Panc1 (cell line): ENCODE data around the gene CDK19. TPM values are rescaled to one million over a fixed set of nuclear protein-coding genes. Genes with fewer than 3 reads are reported as not detected.

Source experiments
- ATAC-seq: fragments of 200-7000 bp; cut with Tn5 transposase; 2 replicates; pipeline ENCODE4 v1.9.1; 2020; ENCODE audit warnings: mild to moderate bottlenecking, moderate library complexity
- BruUV-seq: library from RNA; stranded (reverse); fragments of 400-500 nt; replicated peaks from 2 replicates; lab custom pipeline; 2021; lab: Mats Ljungman, UMichigan
- CTCF ChIA-PET: fragments of 300-600 bp; sonication (Branson Sonifier 250); formaldehyde crosslinking; loops from one replicate; lab custom pipeline; 2022; ENCODE audit warnings: antibody characterized with exemption; lab: Charles Lee
- POLR2A ChIA-PET: fragments of 300-600 bp; sonication (Branson Sonifier 250); formaldehyde crosslinking; loops from one replicate; lab custom pipeline; 2022; ENCODE audit warnings: antibody characterized with exemption; lab: Charles Lee
- DNase-seq: peaks from one replicate; pipeline ENCODE4 v3.0.0-alpha.2; 2010; ENCODE audit warnings: low read depth, low spot score
- H3K27ac ChIP-seq: 2 replicates; pipeline ENCODE4 v1.5.1; 2011; ENCODE audit warnings: mild to moderate bottlenecking, low read length, inconsistent platforms
- H3K27me3 ChIP-seq: fragments of 200-500 bp; sonication (Bioruptor generic); 2 replicates; pipeline ENCODE4 v1.6.0; 2014; ENCODE audit warnings: low read length, inconsistent platforms; ENCODE audit not compliant: control insufficient read depth, insufficient read depth
- H3K36me3 ChIP-seq: fragments of 200-500 bp; sonication (Bioruptor generic); 2 replicates; pipeline ENCODE4 v1.5.1; 2014; ENCODE audit warnings: inconsistent platforms, mild to moderate bottlenecking, low read length, moderate library complexity; ENCODE audit not compliant: control insufficient read depth, insufficient read depth
- H3K4me1 ChIP-seq: 2 replicates; pipeline ENCODE4 v1.5.1; 2011; ENCODE audit warnings: inconsistent platforms, mild to moderate bottlenecking, low read length, moderate library complexity; ENCODE audit not compliant: control insufficient read depth, insufficient read depth
- H3K4me3 ChIP-seq, 2 experiments: 2 replicates each; pipeline ENCODE4 v1.5.1; 2011 to 2012; ENCODE audit warnings: low read depth in 2 of 2, low read length in 2 of 2, mild to moderate bottlenecking in 2 of 2, inconsistent platforms in 1 of 2, moderate library complexity in 1 of 2
- H3K9me3 ChIP-seq: fragments of 200-500 bp; sonication (Bioruptor generic); 2 replicates; pipeline ENCODE4 v1.5.1; 2014; ENCODE audit warnings: low read depth, mild to moderate bottlenecking, inconsistent platforms, low read length, moderate library complexity; ENCODE audit not compliant: control insufficient read depth, insufficient read depth
- POLR2AphosphoS5 ChIP-seq: IDR thresholded peaks from 2 replicates; pipeline ENCODE4 v1.6.1; 2012; ENCODE audit warnings: mild to moderate bottlenecking, low read depth, low read length, moderate library complexity
- SIN3A ChIP-seq: IDR thresholded peaks from 2 replicates; pipeline ENCODE4 v1.6.1; 2012; ENCODE audit warnings: low read depth, mild to moderate bottlenecking, low read length, moderate library complexity, borderline replicate concordance; ENCODE audit not compliant: insufficient read depth
- TCF7L2 ChIP-seq: IDR thresholded peaks from 2 replicates; pipeline ENCODE4 v1.6.1; 2011; ENCODE audit warnings: mild to moderate bottlenecking, low read depth, low read length, inconsistent platforms
- in situ Hi-C: cut with HindIII; loops from 2 replicates; pipeline ENCODE4 v1.10.0; 2016; ENCODE audit warnings: low sequenced_read_pairs, low pct_unique_long_range_greater_than_20kb
- intact Hi-C: fragments of 100-400 bp; cut with micrococcal nuclease; formaldehyde crosslinking; loops from one replicate; pipeline ENCODE4 v1.10.0; 2022; ENCODE audit not compliant: unreplicated experiment
- total RNA-seq: library from RNA; stranded (reverse); gene quantifications from one replicate; pipeline ENCODE4 v1.2.1, GENCODE V29; 2021; ENCODE audit not compliant: unreplicated experiment
- TF ChIP-seq, protein P1 (sequence below): fragments of 450-650 bp; IDR thresholded peaks from 2 replicates; pipeline ENCODE4 v1.5.1; 2017; ENCODE audit warnings: mild to moderate bottlenecking
- TF ChIP-seq, protein P2 (sequence below), 2 experiments: IDR thresholded peaks; 2 replicates each; pipeline ENCODE4 v1.6.1; 2011 to 2012; ENCODE audit warnings: low read depth in 2 of 2, control low read depth in 1 of 2, low read length in 1 of 2, mild to moderate bottlenecking in 1 of 2, moderate library complexity in 1 of 2; ENCODE audit not compliant: insufficient read depth in 1 of 2

The CDK19 gene
- total RNA-seq, 1 experiment from 2014 or later, result 48.4 TPM

DNA sequence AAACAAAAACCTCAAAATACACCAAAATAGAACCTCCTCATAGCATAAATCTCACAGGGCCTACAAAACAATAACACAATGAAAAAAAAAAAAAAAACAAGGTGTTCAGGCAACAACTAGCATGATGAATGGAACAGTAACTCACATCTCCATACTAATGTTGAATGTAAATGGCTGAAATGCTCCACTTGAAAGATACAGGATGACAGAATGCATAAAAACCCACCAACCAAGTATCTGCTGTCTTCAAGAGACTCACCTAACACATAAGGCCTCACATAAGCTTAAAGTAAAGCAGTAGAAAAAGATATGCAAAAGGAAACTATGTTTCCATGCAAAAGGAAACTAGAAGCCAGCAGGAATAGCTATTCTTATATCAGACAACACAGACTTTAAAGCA is 121.3 kb downstream of the CDK19 start:
- DNase-seq, result no peak
- Histone ChIP-seq H3K4me1 (no peaks in the 10 kb centered on the region), H3K9me3 (no peaks in the 10 kb centered on the region), H3K27me3 (no peaks in the 10 kb centered on the region), H3K36me3 (no peaks in the 10 kb centered on the region), H3K27ac (no peak overlapping the region), H3K4me3 (no peak overlapping the region)
- POLR2A ChIA-PET, result no interaction called here
- CTCF ChIA-PET, result no interaction called here
- intact Hi-C loops, result no loop called here
- TSS peak; percentile 12 for BruUV-seq
- ATAC-seq, result no peak
- TF ChIP-seq, protein P1, sequence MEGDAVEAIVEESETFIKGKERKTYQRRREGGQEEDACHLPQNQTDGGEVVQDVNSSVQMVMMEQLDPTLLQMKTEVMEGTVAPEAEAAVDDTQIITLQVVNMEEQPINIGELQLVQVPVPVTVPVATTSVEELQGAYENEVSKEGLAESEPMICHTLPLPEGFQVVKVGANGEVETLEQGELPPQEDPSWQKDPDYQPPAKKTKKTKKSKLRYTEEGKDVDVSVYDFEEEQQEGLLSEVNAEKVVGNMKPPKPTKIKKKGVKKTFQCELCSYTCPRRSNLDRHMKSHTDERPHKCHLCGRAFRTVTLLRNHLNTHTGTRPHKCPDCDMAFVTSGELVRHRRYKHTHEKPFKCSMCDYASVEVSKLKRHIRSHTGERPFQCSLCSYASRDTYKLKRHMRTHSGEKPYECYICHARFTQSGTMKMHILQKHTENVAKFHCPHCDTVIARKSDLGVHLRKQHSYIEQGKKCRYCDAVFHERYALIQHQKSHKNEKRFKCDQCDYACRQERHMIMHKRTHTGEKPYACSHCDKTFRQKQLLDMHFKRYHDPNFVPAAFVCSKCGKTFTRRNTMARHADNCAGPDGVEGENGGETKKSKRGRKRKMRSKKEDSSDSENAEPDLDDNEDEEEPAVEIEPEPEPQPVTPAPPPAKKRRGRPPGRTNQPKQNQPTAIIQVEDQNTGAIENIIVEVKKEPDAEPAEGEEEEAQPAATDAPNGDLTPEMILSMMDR, result no peak
- in situ Hi-C loops, result no loop called here

DNA sequence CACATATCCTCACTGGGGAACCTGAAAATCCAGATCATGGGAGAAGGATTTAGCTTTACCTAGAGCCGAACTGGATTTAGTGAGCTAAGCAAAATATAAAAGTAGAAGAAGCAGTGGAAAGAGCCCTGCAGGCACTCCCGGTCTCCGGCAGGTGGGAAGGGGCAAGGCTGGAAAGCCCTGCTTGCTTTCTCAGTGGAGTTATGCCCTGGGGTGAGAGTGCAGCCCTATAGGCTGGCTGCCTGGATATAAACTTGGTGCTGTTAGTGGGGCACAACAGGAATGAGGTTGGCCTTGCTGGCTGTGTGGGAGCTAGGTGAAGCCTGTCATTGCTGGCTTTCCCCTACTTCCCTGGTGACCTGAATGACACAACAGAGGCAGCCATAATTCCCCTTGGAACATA is 122.0 kb downstream of the CDK19 start:
- no TSS peak for BruUV-seq
- in situ Hi-C loops, result no loop called here
- no peak for ATAC-seq

More for the DNA sequence above, 122.0 kb downstream of the CDK19 start:
- no peaks in the 10 kb centered on the region for H3K36me3 ChIP-seq
- DNase-seq, result no peak
- peaks cover 3% of the 10 kb centered on the region; the same call in 1 of the 2 replicates for H3K4me1 ChIP-seq
- intact Hi-C loops, result no loop called here
- no peaks in the 10 kb centered on the region for H3K9me3 ChIP-seq
- CTCF ChIA-PET, result no interaction called here
- no peaks in the 10 kb centered on the region for H3K27me3 ChIP-seq
- POLR2A ChIA-PET, result interaction anchor here (0.6 kb wide), 1 partner anchor 122 kb away, joined by 4 read pairs; the partner anchor contains the start of gene CDK19
- no peak overlapping the region for H3K4me3 ChIP-seq
- no peak for TF ChIP-seq TCF7L2
- TF ChIP-seq SIN3A, result no peak
- TF ChIP-seq, protein P1, result no peak
- TF ChIP-seq, protein P2, sequence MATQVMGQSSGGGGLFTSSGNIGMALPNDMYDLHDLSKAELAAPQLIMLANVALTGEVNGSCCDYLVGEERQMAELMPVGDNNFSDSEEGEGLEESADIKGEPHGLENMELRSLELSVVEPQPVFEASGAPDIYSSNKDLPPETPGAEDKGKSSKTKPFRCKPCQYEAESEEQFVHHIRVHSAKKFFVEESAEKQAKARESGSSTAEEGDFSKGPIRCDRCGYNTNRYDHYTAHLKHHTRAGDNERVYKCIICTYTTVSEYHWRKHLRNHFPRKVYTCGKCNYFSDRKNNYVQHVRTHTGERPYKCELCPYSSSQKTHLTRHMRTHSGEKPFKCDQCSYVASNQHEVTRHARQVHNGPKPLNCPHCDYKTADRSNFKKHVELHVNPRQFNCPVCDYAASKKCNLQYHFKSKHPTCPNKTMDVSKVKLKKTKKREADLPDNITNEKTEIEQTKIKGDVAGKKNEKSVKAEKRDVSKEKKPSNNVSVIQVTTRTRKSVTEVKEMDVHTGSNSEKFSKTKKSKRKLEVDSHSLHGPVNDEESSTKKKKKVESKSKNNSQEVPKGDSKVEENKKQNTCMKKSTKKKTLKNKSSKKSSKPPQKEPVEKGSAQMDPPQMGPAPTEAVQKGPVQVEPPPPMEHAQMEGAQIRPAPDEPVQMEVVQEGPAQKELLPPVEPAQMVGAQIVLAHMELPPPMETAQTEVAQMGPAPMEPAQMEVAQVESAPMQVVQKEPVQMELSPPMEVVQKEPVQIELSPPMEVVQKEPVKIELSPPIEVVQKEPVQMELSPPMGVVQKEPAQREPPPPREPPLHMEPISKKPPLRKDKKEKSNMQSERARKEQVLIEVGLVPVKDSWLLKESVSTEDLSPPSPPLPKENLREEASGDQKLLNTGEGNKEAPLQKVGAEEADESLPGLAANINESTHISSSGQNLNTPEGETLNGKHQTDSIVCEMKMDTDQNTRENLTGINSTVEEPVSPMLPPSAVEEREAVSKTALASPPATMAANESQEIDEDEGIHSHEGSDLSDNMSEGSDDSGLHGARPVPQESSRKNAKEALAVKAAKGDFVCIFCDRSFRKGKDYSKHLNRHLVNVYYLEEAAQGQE (IDR thresholded peaks at IDR 0.05; ENCODE audit: insufficient read depth in 1 of 2, low read depth in 2 of 2, low read length in 1 of 2), result no peak
- no peak for TF ChIP-seq POLR2AphosphoS5
- H3K27ac ChIP-seq, result no peak overlapping the region
